Activated naive CD8-positive, alpha-beta T cell treated with anti-CD3 and anti-CD28 coated beads, Interleukin-2, amount 50 U/mL, for 16 hours (primary cell): Measurements from ENCODE around the gene EFL1.

Source experiments
- DNase-seq: peaks from one replicate; pipeline ENCODE4 v3.0.0-alpha.2; 2020; ENCODE audit warnings: low read depth, low spot score

Gene EFL1

DNA sequence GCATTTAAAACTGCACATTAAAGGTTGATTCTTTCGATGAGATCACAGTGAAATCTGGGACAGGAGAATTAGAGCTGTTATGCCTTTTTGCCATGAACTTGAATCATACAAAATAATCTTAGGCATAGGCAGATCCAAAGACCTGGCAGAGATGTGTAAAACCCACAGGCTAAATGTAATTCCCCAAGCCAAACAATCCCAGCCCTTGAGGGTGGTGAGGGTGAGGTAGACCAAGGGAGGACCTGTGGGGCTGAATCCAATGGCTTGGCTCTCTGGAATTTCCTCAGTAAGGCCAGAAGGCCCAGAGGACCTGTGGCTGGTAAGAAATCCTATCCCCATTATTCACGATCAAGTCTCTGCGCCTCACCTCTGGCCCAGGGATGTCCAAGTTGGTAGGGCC is 136.2 kb downstream of the EFL1 start:
- DNase-seq: no peak

DNA sequence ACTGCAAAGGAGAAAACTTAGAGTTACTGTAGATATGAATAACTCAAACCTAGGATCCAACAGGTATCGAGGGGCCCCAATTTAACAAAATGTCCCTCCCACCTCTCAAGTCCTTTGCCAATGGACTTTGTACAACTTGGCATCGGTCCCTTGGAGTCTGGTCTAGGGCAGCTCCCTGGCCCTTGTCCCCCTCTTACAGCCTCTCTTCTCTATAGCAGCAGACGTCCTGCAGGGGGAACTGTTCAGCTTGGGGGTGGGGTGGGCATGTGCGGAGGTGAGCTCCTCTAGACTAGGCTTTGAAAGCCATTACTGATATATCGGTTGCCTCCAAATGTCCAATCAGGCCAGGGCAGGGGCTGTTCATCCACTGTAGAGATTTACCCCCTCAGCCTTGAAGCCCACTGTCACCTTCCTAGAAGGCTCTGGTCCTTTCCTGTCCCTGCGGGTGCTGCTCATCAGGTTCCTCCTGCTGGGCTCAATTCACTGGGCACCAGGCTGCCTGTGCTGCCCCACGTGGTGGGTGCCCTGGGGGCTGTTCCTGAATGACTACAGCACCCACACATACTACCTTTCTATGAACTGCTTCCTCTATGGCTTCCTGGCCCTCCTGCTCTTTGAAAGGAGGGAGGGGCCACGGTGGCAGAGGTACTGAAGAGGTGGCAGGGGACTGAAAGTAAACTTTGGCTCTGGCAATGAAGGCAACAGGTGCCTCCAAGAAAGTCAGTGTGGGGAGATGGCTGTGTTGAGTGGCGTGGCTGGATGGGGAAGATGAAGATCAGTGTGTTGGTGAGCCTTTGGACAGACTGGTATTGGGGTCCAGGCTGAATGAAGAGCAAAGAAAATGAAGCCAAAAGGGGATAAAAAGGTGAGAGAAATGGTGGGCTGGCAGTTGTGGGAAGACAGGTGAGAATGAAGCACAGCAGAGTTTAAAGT is 137.9 kb downstream of the EFL1 start:
- no peak for DNase-seq

DNA sequence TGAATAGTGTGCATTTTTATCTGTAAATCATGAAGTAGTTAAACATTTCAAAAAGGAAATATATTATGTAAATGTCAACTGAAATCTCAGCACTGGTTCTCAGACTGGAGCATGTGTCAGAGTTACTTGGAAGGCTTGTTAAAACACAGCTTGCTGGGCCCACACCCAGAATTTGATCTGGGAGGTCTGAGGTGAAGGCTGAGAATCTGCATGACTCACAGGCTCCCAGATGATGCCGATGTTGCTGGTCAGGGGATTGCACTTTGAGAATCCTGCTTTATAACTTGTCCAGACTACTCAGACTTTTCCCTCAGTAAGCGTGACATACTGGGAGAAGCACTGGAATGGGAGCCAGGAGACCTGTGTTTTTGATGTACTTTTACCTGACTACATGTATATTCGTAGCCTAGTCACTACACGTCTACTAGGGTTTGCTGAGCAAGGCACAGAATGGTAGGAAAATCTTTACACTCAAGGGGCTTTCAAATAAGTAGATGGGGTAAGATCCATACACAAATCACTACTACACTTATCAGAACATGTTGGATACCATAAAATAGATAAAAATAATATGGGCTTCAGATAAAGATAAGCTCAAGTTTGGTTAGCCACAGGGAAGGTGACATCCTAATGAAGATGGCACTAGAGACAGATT is 139.7 kb downstream of the EFL1 start:
- DNase-seq: no peak

DNA sequence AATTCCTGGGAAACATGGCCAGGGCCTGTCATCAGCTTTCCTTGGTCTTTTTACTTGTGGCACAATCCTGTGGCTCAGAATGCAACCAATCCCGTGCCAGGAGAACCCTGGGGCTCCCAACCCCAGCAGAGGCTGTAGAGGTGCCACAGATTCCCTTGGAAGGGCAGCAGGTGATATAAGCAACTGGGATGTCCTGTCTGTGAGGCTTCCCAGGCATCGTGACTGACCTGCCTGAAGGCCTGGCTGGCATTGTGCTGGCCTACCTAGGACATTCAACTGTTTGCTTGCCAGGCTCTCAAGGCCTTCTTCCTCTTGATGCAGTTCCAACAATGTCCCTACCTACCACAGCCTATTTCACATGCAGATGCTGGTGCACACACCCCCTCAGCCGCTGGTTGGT is 144.5 kb downstream of the EFL1 start:
- no peak for DNase-seq

DNA sequence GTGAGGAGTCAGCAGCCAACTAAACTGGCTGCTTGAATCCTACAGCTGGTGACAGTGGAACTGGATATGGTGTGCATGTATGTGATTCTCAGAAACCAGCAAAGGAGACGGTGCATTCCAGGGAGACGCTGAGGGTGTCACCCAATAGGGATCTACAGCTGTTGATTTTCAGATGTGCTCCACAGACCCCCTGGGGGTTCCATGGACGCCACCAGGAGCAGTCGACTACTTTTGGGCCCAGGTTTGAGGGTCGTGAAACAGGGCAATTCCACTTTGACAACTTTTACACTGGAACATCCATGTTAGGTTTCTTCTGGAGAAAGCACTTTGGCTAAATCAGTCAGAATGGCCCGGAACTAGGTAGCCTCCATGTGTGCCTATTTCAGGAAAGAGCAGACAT is 145.2 kb downstream of the EFL1 start:
- no peak for DNase-seq

DNA sequence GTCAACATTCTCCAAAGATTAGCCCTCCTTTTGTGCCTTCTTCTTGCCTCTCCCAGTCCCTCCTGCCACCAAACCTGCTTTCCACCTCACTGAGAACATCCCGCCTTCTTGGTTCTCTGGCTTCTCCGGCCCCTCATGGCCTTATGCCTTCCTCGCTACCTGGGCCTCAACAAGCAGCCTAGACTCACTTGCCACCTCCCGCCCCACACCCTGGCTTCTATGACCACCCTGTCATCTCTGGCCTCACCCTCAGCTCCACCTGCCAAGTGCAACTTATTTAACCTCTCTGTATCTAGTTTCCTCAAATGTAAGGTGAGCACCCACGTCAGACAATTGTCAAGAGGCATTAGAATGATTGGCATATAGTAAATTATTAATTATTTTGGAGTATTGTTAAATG is 147.9 kb downstream of the EFL1 start:
- no peak for DNase-seq

DNA sequence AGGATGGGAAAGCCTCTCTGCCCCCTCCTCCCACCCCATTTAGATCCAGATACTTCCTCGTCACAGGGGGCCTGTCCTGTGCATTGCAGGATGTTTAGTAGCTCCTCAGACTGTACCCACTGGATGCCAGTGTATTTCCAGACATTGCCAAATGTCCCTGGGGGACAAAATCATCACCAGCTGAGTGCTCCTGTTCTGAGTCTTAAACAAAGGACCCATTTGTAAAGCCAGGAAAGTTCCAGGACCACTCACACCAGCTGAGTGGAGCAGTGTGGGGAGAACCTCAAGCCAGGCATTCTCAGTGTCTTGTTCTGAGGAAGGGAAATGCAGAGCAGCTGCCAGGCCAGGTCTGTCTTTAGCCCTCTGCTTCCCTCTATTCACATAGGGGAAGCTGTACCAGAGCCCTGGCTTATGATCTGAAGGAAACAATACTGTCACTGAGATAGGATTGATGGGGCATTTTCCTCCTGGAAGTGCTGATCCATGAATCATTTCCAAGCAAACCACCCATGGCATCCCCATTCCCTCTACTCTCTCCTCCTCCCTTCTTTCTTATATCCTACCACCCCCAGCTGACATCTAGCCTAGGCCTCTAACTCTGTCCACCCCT is 149.3 kb downstream of the EFL1 start:
- DNase-seq: no peak

DNA sequence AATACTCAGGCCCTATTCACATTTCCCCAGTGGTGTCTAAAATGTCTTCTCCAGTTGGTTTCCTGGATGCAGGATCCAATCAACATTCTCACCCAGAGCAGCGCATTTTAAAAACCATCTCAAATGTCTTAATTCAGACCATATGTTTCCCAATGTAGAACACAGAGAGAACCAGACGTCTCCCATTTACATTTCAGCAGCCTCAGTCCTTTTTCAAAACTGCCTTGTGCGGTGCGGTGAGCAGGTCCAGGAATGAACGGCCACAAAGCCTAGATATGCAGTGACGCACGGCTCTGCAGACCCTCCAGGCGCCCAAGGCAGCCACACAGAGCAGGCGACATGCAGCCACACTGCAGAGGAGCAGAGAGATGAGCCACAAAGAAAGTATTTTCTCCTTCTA is 150.6 kb downstream of the EFL1 start:
- DNase-seq: no peak

DNA sequence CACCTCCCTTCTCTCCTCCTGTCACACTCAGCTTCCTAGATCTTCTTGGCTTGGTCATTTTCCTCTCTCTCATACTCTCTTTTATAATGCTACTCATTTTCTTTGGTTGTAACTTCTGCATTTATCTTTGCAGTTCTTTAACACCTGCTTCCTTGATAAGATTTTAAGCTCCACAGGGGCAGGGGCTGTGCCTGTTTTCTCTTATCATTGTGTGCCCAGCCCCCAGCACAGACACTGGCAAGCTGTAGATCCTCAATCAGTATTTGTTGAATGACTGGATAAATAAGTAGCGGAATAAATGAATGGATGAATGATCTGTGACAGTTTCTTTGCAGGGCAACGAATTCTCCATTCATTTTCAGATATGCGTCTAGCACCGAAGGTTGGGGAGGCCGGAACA is 152.4 kb downstream of the EFL1 start:
- no peak for DNase-seq

DNA sequence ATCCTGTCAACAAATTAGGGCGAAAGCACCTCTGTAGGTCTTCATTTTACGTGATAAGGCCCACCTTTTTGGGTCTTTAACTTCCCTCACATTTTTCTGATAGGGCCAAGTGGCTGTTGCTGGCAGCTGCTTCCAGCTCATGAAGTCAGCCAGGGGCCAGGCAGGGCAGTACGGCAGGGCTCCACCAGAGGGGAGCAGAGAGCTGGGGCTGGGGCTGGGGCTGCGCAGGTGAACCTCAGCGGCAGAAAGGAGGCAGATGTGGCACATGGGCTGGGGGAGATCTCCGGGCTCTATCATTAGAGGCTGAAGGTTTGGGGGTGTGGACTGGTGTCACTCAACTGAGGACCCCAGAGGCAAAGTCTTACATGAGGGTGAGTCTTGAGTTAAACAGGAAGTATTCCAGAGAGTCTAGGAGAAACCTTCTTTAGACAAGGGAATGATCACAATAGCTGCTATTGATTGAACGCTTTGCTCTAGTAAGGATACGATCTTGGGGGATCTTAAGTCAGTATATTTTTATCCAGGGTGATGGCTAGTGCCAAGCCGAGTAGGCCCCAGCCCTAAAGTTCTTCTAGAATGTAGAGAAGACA is 153.9 kb downstream of the EFL1 start:
- DNase-seq: peak; percentile 25

DNA sequence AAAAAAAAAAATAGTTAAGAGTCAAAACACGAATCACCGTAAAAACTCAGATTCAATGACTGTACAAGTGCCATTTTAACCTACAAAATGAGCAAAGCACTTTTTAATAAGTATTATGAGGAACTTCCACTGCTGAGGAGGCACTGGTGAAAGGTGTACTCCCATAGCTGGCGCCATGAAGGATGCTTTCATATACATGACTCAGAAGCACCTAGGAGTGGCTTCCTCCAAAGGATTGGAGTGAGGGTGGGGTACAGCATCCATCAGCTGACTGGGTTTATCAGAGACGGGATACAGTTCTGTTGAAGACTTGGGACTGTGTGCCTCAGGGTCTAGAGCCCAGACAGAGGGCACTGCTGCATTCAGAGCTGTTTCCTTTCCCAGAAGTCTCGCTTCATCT is 155.9 kb downstream of the EFL1 start:
- DNase-seq: no peak

DNA sequence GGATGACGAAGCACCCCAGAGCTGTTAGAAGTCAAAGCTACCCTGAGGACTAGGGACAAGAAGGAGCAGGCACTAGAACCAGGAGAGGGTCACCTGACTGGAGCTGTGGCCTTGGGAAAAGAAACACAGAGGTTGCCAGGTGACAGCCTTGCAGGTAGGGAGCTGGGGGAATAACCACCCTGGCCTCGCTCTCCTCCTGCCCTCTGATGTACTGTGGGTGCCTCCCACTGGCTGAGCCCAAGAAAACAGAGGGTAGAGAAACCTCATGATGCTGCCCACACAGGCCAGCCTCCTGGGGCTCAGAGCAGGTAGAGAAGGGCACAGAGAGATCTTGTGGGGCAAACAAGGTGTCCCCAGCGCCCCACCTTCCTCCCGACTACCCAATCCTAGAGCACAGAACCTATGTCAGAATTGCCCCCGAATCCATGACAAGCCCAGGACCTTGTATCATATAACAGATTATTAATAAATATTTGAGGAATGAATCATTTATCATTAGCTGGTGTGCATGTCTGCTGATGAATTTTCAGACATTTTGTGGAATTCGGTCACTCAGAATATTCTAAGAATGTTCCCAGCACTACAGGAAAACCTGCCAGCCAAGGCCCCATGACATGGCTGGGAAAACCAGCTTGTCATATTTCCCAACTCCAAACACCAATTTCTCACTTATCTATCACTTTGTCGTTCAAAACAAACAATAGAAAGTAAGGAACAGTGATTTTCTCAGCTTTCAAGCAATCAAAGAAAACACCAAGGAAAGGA is 156.9 kb downstream of the EFL1 start:
- DNase-seq: no peak

DNA sequence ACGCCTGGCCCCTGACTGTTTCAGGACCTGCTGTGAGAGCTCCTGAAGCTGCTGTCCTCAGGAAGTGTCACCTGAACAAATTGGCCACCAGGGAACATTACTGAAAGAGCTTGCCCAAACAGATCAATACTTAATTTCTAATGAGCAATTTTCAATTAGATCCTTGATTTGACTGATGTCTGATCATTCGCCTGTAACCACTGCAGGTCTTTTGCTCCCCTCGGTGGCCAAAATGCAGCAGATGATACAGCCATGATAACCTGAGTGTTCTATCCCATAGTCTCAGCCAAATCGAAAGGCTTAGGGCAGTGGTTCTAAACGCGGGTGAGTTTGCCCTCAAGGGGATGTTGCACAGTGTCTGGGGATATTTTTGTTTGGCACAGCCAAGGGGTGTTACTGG is 159.1 kb downstream of the EFL1 start:
- no peak for DNase-seq

DNA sequence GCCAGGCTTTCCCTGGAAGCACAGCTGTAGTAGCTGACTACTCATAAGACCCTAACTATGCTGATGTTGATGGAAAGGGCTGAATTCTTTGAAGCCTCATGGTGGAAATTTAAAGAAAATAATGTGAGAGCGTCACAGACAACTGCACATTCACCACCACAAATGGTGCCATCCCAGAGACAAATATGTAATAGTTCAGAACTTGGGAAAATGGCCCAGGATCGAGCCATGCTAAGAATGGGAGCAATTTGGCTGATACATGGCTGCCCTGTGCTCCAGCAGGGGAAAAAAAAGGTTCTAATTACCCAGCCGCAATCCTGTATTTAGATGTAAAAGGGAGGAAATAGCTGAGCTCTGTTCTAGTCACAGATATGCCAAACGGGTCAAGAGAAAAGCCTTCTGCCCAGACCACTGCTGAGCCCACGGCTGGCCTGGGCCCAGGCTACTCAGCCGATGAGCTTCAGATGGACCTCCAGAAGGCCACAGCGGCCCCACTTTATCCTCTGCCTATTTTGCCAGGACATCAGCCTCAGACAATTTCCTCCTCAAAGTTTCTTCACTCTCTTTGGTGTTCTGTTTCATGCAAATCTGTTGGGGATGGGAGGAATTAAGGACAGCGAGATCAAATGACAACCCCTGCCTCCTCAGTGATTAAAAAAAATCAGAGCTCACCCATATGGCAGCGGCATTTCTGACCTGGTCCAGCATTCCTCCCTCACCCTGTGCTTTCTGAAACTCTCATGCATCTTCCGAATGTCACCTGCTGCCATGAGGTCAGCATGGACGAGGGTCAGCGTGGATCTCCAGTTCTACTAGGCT is 162.2 kb downstream of the EFL1 start:
- DNase-seq: no peak

DNA sequence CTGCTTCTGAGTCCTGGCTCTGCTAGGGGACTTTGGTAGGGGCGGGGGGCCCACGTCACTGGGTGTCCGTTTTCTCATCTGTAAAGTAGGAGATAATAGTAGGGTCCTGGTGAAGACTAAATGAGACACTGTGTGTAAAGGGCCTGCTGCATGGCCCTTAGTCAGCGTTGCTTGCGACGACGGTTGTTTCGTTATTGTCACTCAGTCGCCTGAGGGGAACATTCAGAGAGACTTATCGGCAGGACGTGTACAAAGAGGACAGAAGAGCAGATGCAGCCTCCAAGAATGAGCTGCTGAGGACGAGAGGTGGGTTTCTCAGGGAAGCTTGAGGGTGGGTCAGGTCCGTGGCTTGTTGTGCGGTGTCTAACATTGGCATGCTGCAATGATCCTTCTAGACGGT is 163.9 kb downstream of the EFL1 start:
- no peak for DNase-seq

DNA sequence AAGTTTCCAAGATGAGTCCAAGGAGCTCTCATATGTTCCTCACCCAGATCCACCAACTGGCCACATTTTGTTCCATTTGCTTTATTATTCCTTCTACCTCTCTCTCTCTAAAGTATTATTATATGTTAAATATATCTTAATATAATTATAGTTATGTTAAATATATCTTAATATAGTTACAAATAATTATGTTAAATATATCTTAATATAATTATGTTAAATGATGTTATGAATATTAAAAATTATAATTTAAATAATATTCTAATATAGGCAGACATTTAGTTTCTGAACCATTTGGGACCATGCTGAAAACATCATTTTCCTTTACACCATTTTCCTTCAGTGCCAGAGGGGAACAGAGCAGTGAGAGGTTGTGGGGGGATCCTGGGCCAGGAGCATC is 166.7 kb downstream of the EFL1 start:
- DNase-seq: no peak

DNA sequence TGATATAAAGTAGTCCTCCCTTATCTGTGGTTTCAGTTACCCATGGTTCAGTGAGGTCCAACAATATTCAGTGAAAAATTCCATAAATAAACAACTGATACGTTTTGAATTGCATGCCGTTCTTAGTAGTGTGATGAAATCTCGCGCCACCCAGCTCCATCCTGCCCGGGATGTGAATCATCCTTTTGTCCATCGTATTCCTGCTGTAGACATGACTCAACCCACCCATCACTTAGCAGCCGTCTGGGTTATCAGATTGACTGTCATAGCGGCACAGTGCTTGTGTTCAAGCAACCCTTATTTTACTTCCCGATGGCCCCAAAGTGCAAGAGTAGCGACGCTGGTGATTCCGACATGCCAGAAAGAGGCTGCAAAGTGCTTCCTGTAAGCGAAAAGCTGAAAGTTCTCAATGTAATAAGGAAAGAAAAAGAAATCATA is 168.7 kb downstream of the EFL1 start:
- no peak for DNase-seq

DNA sequence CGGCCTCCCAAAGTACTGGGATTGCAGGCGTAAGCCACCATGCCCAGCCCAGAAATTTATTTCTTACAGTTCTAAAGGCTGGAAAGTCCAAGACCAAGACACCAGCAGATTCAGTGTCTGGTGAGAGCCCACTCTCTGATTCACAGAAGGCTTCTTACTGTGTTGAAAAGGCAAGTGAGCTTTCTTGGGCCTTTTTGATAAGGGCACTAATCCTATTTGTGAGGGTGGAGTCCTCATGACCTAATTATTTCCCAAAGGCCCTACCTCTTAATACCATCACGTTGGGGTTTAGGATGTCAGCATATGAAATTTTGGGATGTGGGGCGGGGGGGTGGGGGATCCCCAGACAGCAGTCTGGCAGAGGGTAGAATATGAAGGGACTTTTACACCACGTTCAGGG is 169.2 kb downstream of the EFL1 start:
- no peak for DNase-seq

DNA sequence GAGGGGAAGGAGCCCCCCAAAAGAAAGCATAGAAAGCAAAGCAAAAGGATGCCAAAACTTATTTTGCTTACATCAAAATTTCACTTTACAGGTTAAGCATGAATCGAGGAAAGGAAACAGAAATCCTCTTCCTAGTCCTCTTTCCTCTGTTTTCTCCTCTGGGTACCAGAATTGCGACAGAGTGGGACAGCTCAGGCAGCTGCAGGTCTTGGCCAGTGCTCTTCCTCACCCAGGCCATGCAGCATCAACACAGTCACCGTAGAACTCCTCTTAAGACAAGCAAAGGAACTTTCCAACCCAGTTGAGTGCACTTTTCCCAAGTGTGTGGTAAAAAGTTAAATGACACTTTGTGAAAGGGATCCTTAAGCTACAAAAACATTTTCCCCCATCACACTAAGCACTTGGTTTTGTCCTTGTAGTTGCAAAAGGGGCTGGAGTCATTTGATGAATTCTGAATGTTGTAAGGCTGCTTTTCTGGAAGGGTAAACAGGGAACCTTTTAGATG is 170.8 kb downstream of the EFL1 start:
- DNase-seq: no peak

DNA sequence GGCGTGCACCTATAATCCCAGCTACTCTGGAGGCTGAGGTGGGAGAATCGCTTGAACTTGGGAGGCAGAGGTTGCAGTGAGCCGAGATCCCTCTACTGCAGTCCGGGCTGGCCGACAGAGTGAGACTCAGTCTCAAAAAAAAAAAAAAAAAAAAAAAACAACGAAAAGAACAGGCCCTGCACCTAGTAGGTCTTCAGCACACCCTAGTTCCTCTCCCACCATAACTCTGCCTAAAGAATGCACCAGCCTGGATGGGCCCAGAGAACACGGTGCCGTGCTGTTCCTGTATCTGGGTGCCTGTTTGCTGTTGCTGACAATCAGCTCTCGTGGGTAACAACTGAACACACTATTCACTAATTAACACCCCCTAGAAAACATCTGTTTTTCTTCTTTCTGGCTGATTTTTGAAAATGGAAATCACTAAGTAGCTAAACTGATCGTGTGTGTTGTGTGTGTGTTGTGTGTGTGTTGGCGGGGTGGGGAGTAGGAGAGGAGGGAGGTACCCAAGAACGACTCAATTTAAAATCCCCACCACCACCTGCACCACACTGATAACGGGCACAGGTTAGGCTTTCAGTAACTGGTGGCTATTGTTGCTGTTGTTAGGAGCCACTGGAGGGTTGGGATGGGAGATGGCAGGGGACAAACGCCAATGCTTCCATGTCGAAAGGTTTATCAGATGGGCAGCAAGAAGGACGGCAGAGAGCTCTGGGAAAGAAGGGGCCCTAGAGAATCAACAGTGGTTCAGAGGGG is 176.1 kb downstream of the EFL1 start:
- DNase-seq: no peak
